Common myeloid progenitor, CD34-positive (primary cell): ENCODE measurements around the gene XYLB.

ENCODE experiments used
- CTCF ChIA-PET: fragments of 350-600 bp; sonication (Branson Sonifier 250); formaldehyde crosslinking; loops from one replicate; lab custom pipeline; 2021; ENCODE audit warnings: antibody characterized with exemption; lab: Charles Lee
- POLR2A ChIA-PET: fragments of 350-600 bp; sonication (Branson Sonifier 250); formaldehyde crosslinking; loops from one replicate; lab custom pipeline; 2021; ENCODE audit warnings: antibody characterized with exemption; lab: Charles Lee
- DNase-seq, 3 donors: peaks; one replicate each; pipeline versions ENCODE4 v3.0.0 to v3.0.0-alpha.2; 2013
- H3K27ac ChIP-seq, 2 experiments: 1 replicate in 1 of 2; 2 replicates in 1 of 2; pipeline ENCODE4 v1.7.0; 2013; ENCODE audit warnings: inconsistent platforms in 2 of 2, low read length in 2 of 2, mild to moderate bottlenecking in 2 of 2, low read depth in 1 of 2, moderate library complexity in 1 of 2; ENCODE audit not compliant: severe bottlenecking in 2 of 2, insufficient read depth in 1 of 2, poor library complexity in 1 of 2
- H3K27me3 ChIP-seq, 5 experiments: replicated peaks in 2 of 5; 1 replicate in 3 of 5; 2 replicates in 2 of 5; pipeline versions ENCODE4 v1.6.1 to v1.7.0; 2013; ENCODE audit warnings: low read length in 4 of 5, mild to moderate bottlenecking in 2 of 5, moderate library complexity in 2 of 5, inconsistent platforms in 1 of 5; ENCODE audit not compliant: insufficient read depth in 5 of 5, control insufficient read depth in 4 of 5
- H3K36me3 ChIP-seq, 4 experiments: 1 replicate in 2 of 4; 2 replicates in 2 of 4; pipeline versions ENCODE4 v1.6.1 to v1.7.0; 2013; ENCODE audit warnings: low read length in 3 of 4, control low read depth in 1 of 4, mild to moderate bottlenecking in 1 of 4; ENCODE audit not compliant: control insufficient read depth in 4 of 4, insufficient read depth in 4 of 4
- H3K4me1 ChIP-seq, 4 experiments: 1 replicate in 3 of 4; 2 replicates in 1 of 4; pipeline versions ENCODE4 v1.6.1 to v1.7.1; 2013; ENCODE audit warnings: low read length in 3 of 4, mild to moderate bottlenecking in 3 of 4, control low read depth in 1 of 4, inconsistent platforms in 1 of 4, moderate library complexity in 1 of 4; ENCODE audit not compliant: control insufficient read depth in 4 of 4, insufficient read depth in 4 of 4; ENCODE audit errors: control extremely low read depth in 1 of 4
- H3K4me3 ChIP-seq, 7 experiments: 1 replicate in 4 of 7; 2 replicates in 3 of 7; pipeline versions ENCODE4 v1.5.1 to v1.7.0; 2013; ENCODE audit warnings: mild to moderate bottlenecking in 7 of 7, low read length in 6 of 7, moderate library complexity in 6 of 7, inconsistent platforms in 2 of 7, low read depth in 2 of 7, control low read depth in 1 of 7; ENCODE audit not compliant: insufficient read depth in 4 of 7, control insufficient read depth in 1 of 7; ENCODE audit errors: extremely low read depth in 1 of 7
- H3K9me3 ChIP-seq, 5 experiments: 1 replicate in 4 of 5; 2 replicates in 1 of 5; pipeline versions ENCODE4 v1.6.1 to v1.7.1; 2013; ENCODE audit warnings: low read length in 4 of 5, mild to moderate bottlenecking in 2 of 5, inconsistent platforms in 1 of 5, low read depth in 1 of 5, moderate library complexity in 1 of 5; ENCODE audit not compliant: control insufficient read depth in 4 of 5, insufficient read depth in 2 of 5; ENCODE audit errors: control extremely low read depth in 1 of 5
- WGBS: methylation state at CpG from one replicate; pipeline ENCODE4 v1.1.5; 2013; ENCODE audit not compliant: insufficient coverage; 5-methylcytosine and 5-hydroxymethylcytosine counted together

The XYLB gene

DNA sequence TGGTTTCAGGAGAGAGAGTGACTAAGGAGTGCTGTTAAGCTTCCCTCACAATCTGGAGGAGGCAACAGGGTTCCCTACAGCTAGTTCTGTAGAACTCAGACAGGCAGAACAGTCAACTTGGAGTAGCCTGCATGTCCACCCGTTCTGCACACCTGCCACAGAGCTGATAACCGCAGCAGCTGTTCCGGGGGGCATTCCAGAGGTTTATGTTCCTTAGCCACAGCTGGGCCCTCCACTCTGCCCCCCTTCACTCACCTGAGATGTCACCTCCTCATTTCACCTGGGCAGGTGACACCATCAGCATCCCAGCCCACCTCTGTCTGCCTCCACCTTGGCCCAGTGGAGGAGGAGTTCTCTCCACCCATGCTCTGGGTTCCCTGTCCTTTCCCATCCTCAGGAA, 22.6 kb downstream of the XYLB start:
- no peak overlapping the region for H3K27ac ChIP-seq
- H3K36me3 ChIP-seq: peaks cover 0 to 68% (median 16%) of the 10 kb centered on the region in 4 experiments
- ChIA-PET POLR2A (no interaction called here), CTCF (interaction anchor here (1.4 to 2.5 kb wide), 4 partner anchors 10 to 111 kb away, joined by 5 to 10 read pairs (median 7); partner anchors contain the start of gene XYLB)
- no peak for DNase-seq
- H3K27me3 ChIP-seq: no peaks in the 10 kb centered on the region
- 100% methylated on average over 3 of the region's 3 CpGs for WGBS
- peaks cover 0 to 8% (median 0%) of the 10 kb centered on the region in 5 experiments for H3K9me3 ChIP-seq
- H3K4me1 ChIP-seq: peaks cover 4 to 9% (median 8%) of the 10 kb centered on the region in 4 experiments
- H3K4me3 ChIP-seq: no peak overlapping the region

DNA sequence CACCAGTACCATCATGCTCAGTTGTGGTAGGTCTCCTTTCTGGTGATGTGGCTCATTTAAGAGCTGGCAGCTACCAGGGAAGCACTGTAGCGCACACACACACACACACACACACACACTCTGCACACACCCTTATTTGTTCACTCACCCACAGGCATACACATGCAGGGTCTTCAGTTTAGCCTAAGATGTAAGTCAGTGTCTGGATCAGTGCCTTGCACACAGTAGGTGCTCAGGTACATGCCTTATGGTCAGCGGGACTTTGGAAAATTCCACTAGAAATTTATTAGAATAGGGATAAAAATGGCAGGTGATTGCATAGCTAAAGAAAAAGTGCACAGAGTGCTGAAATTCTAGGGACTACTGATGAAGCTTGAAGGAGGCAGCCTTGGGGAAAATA, 23.6 kb downstream of the XYLB start:
- POLR2A ChIA-PET: no interaction called here
- Histone ChIP-seq H3K9me3 (peaks cover 0 to 8% (median 0%) of the 10 kb centered on the region in 5 experiments), H3K36me3 (peaks cover 0 to 71% (median 15%) of the 10 kb centered on the region in 4 experiments), H3K4me1 (peaks cover 4 to 14% (median 11%) of the 10 kb centered on the region in 4 experiments), H3K27ac (no peak overlapping the region), H3K4me3 (no peak overlapping the region), H3K27me3 (no peaks in the 10 kb centered on the region)
- 100% methylated on average over 1 of the region's 2 CpGs for WGBS
- DNase-seq: no peak
- CTCF ChIA-PET: interaction anchor here (0.7 to 2.5 kb wide), 2 partner anchors 44 to 110 kb away, joined by 3 to 8 read pairs; no protein-coding TSS in a partner anchor

DNA sequence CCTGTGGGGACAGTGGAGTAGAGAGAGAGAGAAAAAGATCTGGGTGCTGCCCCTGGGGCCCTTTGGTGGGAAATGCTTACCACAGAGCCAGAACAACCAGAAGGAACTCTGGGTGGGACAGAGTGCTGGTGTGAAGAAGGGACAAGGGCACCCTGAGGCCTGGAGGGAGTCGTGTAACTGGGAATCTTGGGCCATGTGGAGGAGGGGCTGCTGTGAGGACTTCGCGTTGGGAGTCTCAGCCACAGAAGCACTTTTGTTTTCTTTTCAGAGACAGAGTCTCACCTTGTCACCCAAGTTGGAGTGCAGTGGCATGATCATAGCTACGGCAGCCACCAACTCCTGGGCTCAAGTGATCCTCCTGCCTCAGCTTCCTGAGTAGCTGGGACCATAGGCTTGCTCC, 24.3 kb downstream of the XYLB start:
- POLR2A ChIA-PET: no interaction called here

DNA sequence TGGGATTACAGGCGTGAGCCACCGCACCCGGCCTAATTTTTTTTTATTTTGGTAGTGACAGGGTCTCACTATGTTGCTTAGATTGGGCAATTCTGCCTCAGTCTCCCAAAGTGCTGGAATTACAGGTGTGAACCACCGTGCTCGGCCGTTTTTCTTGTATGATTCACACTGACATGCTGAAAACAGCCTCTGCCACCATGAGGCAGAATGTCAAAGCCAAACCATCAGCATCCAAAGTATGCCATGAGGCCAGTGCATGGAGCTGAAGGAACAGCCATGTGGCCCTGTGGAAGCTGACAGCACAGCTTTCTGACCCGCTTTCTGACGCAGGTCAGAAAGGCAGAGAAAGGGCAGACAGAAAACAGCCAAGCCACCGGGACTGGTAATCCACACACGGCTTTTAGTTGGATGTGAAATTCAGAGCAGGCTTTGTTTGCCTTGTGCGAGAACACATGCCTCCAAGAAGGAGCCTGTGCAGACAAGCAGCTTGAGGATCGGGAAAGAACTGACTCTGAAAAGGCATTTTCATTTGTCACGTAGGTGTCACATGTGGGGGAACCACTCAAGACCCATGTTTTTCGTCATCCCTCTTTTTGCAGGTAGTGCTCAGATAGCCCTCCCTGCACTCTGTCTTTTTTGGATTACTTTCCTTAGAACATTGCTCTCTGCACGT, 25.1 kb downstream of the XYLB start:
- H3K27ac ChIP-seq: no peak overlapping the region
- 89% methylated on average over 14 of the region's 15 CpGs for whole genome bisulfite sequencing
- no peaks in the 10 kb centered on the region for H3K27me3 ChIP-seq
- H3K4me3 ChIP-seq: no peak overlapping the region
- CTCF ChIA-PET: no interaction called here
- DNase-seq: no peak
- peaks cover 0 to 8% (median 0%) of the 10 kb centered on the region in 5 experiments for H3K9me3 ChIP-seq
- POLR2A ChIA-PET: no interaction called here
- H3K36me3 ChIP-seq: peaks cover 0 to 73% (median 12%) of the 10 kb centered on the region in 4 experiments
- peaks cover 4 to 14% (median 11%) of the 10 kb centered on the region in 4 experiments for H3K4me1 ChIP-seq

More for the DNA sequence above, 24.3 kb downstream of the XYLB start:
- DNase-seq: no peak
- H3K9me3 ChIP-seq: peaks cover 0 to 8% (median 0%) of the 10 kb centered on the region in 5 experiments
- H3K36me3 ChIP-seq: peaks cover 0 to 70% (median 12%) of the 10 kb centered on the region in 4 experiments
- H3K4me1 ChIP-seq: peaks cover 4 to 14% (median 11%) of the 10 kb centered on the region in 4 experiments
- no peak overlapping the region for H3K27ac ChIP-seq
- 100% methylated on average over 3 of the region's 4 CpGs for WGBS
- no peak overlapping the region for H3K4me3 ChIP-seq
- H3K27me3 ChIP-seq: no peaks in the 10 kb centered on the region
- CTCF ChIA-PET: no interaction called here

DNA sequence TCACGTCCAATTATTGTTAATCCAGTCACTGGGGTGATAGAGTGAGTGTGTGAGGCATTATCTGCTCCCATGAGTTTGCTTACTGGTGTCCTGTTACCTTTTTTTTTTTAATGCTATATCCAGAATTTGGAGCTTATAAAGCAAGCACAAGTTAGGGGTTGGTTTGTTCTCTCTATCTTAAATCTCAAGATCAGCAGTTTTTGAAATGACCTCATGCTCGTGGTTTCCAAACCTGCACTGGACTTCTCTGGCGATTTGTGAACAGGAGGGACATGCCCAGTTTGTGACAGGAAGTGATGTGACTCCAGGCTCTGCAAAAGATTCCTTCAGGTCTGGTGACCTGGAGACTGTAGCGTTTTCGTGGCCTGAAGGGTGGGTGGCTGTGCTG, 25.6 kb downstream of the XYLB start:
- Histone ChIP-seq H3K27ac (no peak overlapping the region), H3K4me1 (peaks cover 4 to 14% (median 11%) of the 10 kb centered on the region in 4 experiments), H3K9me3 (peaks cover 0 to 8% (median 0%) of the 10 kb centered on the region in 5 experiments), H3K27me3 (no peaks in the 10 kb centered on the region), H3K4me3 (no peak overlapping the region), H3K36me3 (peaks cover 0 to 73% (median 11%) of the 10 kb centered on the region in 4 experiments)
- DNase-seq: no peak
- POLR2A ChIA-PET: no interaction called here
- CTCF ChIA-PET: interaction anchor here (4.6 kb wide), 1 partner anchor 108 kb away, joined by 17 read pairs; no protein-coding TSS in a partner anchor
- 96% methylated on average over 5 of the region's 5 CpGs for WGBS

DNA sequence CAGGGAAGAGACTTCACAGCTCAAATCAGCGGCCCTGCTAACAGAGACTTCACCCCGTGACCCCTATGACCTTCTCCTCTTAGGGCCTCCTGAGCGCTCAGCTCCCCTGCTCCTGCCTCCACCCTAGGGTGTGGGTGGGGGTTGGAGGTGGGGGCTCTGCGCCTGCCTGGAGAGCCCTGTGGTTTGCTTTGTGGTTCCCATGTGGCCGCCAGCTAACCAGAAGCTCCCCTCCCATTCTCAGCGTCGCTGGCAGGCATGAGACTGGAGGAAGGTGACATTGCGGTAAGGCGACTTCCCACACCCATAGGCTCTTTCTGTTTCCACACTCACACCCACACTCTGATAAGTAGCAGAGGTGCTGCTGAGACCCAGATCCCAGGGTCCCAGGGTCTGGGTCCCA, 27.6 kb downstream of the XYLB start:
- Histone ChIP-seq H3K27me3 (no peaks in the 10 kb centered on the region), H3K27ac (no peak overlapping the region), H3K4me3 (no peak overlapping the region), H3K36me3 (peaks cover 0 to 72% (median 10%) of the 10 kb centered on the region in 4 experiments), H3K4me1 (peaks cover 4 to 14% (median 11%) of the 10 kb centered on the region in 4 experiments), H3K9me3 (peaks cover 0 to under 1% (median 0%) of the 10 kb centered on the region in 5 experiments)
- CTCF ChIA-PET: interaction anchor here (1.4 to 4.6 kb wide), 2 partner anchors 9 to 106 kb away, joined by 3 to 17 read pairs; no protein-coding TSS in a partner anchor
- WGBS: 7% methylated on average over 4 of the region's 9 CpGs
- peak; percentile 34 to 62 (median 60) for DNase-seq
- POLR2A ChIA-PET: no interaction called here

DNA sequence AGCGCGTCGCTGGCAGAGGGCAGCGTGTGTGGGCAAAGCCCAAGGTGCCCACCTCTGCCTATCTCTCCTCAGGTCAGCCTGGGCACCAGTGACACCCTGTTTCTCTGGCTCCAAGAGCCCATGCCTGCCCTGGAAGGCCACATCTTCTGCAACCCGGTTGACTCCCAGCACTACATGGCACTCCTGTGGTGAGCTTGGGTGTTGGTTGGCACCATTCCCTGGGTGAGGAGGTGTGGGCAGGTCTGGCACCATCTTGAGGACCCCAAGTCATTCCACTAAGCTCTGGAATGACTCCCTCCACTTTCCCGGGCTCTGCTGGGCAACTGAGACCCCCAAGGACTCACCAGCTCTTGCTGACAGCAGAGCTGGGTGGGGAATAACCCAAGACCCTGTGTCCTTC, 28.5 kb downstream of the XYLB start:
- Histone ChIP-seq H3K27ac (no peak overlapping the region), H3K27me3 (no peaks in the 10 kb centered on the region), H3K4me3 (no peak overlapping the region), H3K36me3 (peaks cover 0 to 72% (median 16%) of the 10 kb centered on the region in 4 experiments), H3K4me1 (peaks cover 4 to 14% (median 11%) of the 10 kb centered on the region in 4 experiments), H3K9me3 (peaks cover 0 to 2% (median 0%) of the 10 kb centered on the region in 5 experiments)
- ChIA-PET POLR2A (no interaction called here), CTCF (interaction anchor here (1.0 to 4.6 kb wide), 2 partner anchors 46 to 105 kb away, joined by 3 to 17 read pairs; no protein-coding TSS in a partner anchor)
- no peak for DNase-seq
- WGBS: 96% methylated on average over 5 of the region's 6 CpGs
